Measurements from ENCODE around the gene NPAS3.

Gene NPAS3

DNA sequence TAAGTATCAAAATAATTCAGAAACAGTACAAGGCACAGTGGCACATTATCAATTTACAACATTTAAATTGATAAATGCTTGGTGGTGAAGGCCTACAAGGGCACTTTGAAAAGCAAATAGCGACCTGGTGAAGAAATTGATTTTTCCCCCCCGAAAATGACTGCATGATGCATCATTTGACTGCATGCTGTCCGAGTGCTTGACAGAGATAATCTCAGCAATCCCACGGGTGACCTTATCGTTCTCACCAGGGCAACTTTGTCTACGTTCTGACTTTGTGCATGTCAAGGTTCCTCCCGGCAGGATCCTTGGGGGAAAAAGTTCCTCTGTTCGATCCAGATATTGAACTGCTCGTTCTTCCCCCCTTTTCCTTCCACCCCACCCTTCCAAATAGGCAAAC is 627.4 kb downstream of the NPAS3 start:
- DNase-seq = no peak

DNA sequence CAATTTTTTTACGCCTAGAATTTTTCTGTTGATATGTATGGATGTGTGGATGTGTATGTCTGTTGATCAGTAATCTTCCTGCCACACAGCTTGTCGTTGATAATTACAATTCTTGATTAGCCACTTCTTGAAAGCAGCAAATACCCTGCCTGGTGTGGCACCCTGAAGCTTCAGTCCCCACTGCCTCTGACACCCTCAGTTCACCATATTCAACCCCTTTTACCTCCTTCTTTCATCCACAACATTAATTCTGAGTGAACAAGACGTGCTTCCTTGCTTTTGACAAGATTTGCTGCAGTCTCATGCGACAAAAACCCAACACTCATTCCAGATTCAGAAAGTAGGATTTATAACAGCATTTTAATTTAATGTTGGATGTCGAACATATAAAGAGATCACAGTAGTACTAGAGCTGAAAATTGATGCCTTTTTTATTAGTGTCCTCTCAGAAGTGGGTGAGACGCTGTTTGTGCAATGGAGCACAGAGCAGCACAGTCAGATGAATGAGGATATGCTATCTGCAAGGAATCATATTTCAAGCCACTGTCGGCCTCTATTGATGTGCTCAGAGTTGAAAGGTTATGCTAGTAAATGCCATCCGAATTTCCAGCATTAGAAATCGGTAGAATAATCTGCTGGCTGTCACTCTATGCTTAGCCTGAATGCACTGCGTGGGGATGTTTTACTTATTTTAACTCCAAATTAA is 628.5 kb downstream of the NPAS3 start:
- no peak for DNase-seq

GRCh38 chr14:33567731-33568130 is 629.1 kb downstream of the NPAS3 start:
- DNase-seq = no peak

DNA sequence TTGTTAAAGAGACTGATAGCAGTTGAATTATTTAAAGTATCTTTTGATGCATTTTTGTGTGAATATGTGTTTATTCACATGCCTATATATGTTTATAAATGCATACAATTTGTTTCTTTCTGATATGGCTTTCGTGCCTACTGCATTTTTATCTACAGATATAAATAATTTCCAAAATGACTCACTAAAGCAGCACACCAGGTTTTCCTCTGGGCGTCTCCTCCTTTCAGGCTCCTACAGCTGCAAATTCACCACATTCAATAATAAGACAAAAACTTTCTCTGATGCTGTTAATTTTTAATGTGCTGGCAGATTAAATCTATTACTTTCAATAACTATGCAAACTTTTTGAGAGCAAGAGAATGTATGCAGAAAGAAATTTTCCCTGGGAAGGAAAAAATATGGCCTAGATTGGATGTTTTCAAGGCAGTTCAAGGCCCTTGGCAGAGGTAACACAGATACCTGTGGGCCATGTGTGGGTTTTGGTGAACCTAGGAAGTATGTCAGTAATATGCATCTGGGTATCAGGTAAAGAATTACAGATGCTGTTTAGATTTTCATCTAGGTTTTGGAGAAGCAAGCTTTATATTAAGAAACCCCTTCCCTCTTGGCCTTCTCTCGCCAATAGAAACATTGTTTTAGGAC is 630.4 kb downstream of the NPAS3 start:
- DNase-seq = no peak

GRCh38 chr14:33569821-33570687 is 631.4 kb downstream of the NPAS3 start:
- no peak for DNase-seq

GRCh38 chr14:33570694-33571310 is 632.1 kb downstream of the NPAS3 start:
- DNase-seq = no peak

- no peak for DNase-seq
These were observed 634.7 kb downstream of the NPAS3 start for GRCh38 chr14:33573301-33573880.

- no peak for DNase-seq
These were observed 637.3 kb downstream of the NPAS3 start for GRCh38 chr14:33576014-33576413.

DNA sequence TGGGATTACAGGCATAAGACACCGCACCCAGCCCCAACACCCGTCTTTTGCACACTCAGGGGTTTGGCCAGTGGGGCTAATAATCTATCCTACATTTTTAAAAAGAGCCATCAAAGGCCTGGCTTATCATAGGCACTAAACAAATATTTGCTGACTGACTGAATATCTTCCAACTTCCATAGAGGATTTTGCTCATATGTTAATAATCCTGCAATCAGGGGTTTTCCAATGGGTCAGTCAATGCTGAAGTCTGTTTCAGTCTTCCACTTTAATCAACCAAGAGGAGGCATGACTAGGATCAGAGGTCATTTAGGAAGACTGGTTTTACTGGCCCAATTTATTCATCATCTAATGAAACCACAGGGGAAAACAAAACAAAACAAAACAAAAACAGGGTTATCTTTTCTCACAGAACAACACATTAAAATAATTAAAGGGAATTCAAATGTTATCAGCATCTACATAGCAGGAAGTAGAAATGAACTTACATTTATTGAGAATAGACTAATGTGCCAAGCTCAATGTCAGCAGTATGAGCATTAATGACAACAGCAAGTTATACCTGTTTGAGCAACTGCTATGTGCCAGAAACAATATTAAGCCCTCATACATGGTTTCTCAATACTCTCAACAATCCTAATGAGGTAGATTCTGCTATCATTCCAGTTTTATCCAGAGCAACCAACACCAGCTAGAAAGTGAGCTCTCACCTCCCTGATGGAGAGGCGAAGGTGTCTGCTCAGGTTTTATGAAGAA is 640.0 kb downstream of the NPAS3 start:
- DNase-seq = no peak

- no peak for DNase-seq
These were observed 641.6 kb downstream of the NPAS3 start for GRCh38 chr14:33580231-33580749.

GRCh38 chr14:33580841-33581240 is 642.2 kb downstream of the NPAS3 start:
- no peak for DNase-seq

- no peak for DNase-seq
These were observed 646.0 kb downstream of the NPAS3 start for GRCh38 chr14:33584697-33585096.

DNA sequence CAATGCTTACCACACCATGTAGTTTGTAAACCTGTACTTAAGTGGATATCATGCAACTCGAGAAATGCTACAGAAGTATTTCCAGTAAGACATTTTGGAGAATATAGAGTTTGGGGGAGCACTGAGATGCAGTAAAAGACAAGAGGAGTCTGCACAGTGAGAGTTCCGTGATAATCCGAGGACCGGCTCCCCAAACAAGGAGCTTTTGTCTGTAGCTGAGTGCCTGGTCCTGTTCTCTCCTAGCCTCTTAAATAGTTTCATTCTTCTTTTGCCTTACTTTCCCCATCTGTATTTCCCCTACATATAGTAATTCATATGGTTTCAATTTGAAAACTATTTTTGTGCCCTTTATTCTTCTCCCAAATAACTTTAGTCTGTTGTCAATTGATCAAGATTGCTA is 648.1 kb downstream of the NPAS3 start:
- DNase-seq = no peak

DNA sequence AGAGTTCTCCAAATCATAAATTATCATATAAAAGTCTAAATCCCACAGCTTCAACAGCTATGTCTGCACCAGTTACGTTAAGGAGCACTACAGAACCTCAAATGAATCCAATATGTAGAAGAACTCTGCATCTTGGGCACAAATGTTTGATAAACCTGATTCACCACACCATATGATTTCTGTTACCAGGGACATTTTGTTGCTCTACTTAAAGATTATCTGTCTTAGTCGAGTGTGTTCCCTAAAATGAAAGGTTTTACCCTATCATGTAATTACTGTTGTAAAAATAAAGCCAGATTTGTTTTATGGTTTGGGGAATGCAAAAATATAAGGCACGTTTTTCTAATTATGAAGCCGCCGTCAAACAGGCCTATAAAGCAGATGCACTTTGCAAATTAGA is 649.1 kb downstream of the NPAS3 start:
- DNase-seq = no peak

DNA sequence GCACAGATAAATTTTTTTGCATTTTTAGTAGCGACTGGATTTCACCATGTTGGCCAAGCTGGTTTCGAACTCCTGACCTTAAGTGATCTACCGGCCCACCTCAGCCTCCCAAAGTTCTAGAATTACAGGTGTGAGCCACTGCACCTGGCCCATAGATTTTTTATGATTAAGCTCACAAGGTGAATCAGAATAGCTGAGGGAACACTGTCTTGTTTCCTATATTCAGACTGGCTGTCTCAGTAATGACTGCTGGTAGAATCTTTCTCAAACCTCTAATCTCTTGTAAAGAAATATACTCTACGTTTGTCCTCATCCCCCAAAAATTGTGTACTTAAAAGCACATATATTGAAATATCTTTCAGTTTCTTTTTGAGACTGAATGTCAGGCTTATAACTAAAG is 650.1 kb downstream of the NPAS3 start:
- DNase-seq = no peak

DNA sequence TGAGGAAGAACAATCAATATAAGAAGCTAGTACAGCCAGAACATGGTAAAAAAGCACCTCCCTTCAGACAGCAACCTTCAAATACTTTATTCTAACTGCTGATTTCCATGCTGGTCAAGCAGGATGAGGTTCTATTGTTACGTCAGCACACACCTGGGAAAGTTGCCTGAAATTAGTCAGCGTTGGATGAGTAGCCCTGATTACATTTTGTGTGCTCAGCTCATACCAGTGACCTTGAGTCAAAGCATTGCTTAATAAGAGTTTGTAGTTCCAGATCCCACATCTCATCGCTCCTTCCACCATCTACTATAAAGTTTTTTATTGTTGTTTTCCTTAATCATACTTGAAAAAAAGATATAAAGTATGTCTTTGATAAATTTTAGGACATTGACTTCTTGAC is 650.7 kb downstream of the NPAS3 start:
- DNase-seq = no peak

GRCh38 chr14:33590891-33591630 is 652.4 kb downstream of the NPAS3 start:
- no peak for DNase-seq

GRCh38 chr14:33592297-33592696 is 653.6 kb downstream of the NPAS3 start:
- no peak for DNase-seq

DNA sequence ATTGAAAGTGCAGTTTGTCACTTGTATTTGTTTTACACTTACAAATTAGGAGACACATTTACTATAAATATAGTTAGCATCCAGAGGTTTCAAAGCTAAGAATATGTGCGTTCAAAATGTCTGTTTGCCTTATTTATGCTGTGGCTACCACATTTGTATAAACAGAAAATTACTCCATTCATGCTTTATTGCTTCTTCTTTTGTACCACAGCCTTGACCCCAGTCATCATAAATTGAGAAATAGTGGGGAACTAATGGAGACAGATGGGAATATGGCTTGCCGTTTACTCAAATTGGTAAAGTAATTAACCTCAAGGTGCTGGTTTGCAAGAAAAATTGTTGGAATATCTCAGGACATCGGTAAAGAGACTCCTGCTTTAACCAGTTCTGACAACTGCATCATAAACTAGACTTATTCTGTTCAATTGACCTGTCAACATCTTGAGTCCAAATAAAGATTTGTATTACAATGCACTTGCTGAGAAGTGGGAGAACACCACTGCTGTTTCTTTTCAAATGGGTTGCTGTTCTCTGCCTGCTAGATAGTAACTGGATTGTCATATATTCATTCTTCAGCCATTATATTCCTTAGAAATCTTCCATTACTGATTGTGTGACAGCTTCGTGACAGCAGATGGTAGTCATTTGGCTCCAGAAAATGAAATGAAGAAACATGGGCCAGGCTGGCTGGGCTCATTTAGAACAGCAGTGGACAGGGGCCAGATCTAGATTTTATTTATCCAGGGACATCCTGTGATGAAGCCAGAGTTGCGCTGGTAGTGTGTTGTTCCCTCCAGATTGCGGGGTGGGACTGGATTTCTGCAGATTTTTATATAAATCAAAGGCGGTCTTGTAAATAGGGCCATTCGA is 657.8 kb downstream of the NPAS3 start:
- no peak for DNase-seq

- no peak for DNase-seq
These were observed 659.9 kb downstream of the NPAS3 start for GRCh38 chr14:33598582-33598981.
